ENCODE measurements around the gene AGPAT4.
A peak's percentile ranks its signal among the peaks of the same experiment; 100 is the strongest.
"Not testable (repeated sequence)": the region's sequence is repeated elsewhere in the genome, so short reads cannot be mapped to it uniquely, and the experiment has no call there.

AGPAT4 gene

GRCh38 chr6:161273752-161274487 is at the start of gene AGPAT4:
AGPAT4 (minus strand) TSS chr6:161274061; CDS start chr6:161232213, 41,848 bp downstream.
- peak; percentile 94 for DNase-seq

- no peak for DNase-seq
Measured at GRCh38 chr6:161319231-161319630, 45.4 kb upstream of the AGPAT4 start.

GRCh38 chr6:161318456-161318855 is 44.6 kb upstream of the AGPAT4 start:
- DNase-seq = no peak

GRCh38 chr6:161316531-161316930 is 42.7 kb upstream of the AGPAT4 start:
- DNase-seq = no peak

GRCh38 chr6:161315246-161315917 is 41.5 kb upstream of the AGPAT4 start:
- DNase-seq = not testable (repeated sequence)

GRCh38 chr6:161314541-161315245 is 40.8 kb upstream of the AGPAT4 start:
- not testable (repeated sequence) for DNase-seq

- DNase-seq = no peak
Measured at GRCh38 chr6:161313940-161314509, 40.2 kb upstream of the AGPAT4 start.

GRCh38 chr6:161313475-161313874 is 39.6 kb upstream of the AGPAT4 start:
- not testable (repeated sequence) for DNase-seq

GRCh38 chr6:161309774-161310173 is 35.9 kb upstream of the AGPAT4 start:
- DNase-seq = not testable (repeated sequence)

- DNase-seq = no peak
Measured at GRCh38 chr6:161308075-161308655, 34.3 kb upstream of the AGPAT4 start.

- DNase-seq = no peak
Measured at GRCh38 chr6:161305860-161306259, 32.0 kb upstream of the AGPAT4 start.

- DNase-seq = no peak
Measured at GRCh38 chr6:161303628-161304340, 29.9 kb upstream of the AGPAT4 start.

- no peak for DNase-seq
Measured at GRCh38 chr6:161302949-161303348, 29.1 kb upstream of the AGPAT4 start.

- DNase-seq = no peak
Measured at GRCh38 chr6:161301338-161301737, 27.5 kb upstream of the AGPAT4 start.

GRCh38 chr6:161300823-161301222 is 27.0 kb upstream of the AGPAT4 start:
- DNase-seq = no peak

GRCh38 chr6:161299726-161300125 is 25.9 kb upstream of the AGPAT4 start:
- no peak for DNase-seq

GRCh38 chr6:161295784-161296183 is 21.9 kb upstream of the AGPAT4 start:
- no peak for DNase-seq

GRCh38 chr6:161292650-161293281 is 18.9 kb upstream of the AGPAT4 start:
- no peak for DNase-seq

GRCh38 chr6:161292145-161292544 is 18.3 kb upstream of the AGPAT4 start:
- DNase-seq = no peak

- no peak for DNase-seq
Measured at GRCh38 chr6:161290751-161291150, 16.9 kb upstream of the AGPAT4 start.

GRCh38 chr6:161284653-161285052 is 10.8 kb upstream of the AGPAT4 start:
- no peak for DNase-seq

GRCh38 chr6:161281092-161281491 is 7.2 kb upstream of the AGPAT4 start:
- no peak for DNase-seq

Measured in NCI-H1092 (cell line).